HepG2 (cell line): Measurements from ENCODE around the gene SMARCB1.

ENCODE experiments used
- CREB1 ChIP-seq, 2 experiments: fragments of 450-650 bp in 1 of 2; IDR thresholded peaks; 2 replicates each; pipeline ENCODE4 v1.6.1; 2016 to 2017; ENCODE audit warnings: control low read depth in 1 of 2, mild to moderate bottlenecking in 1 of 2, missing compliant biosample characterization in 1 of 2, missing genetic modification characterization in 1 of 2
- GABPA ChIP-seq, 2 experiments: IDR thresholded peaks; 2 replicates each; pipeline ENCODE4 v1.6.1; 2011 to 2016; ENCODE audit warnings: low read depth in 2 of 2, low read length in 1 of 2, missing biosample characterization in 1 of 2, missing genetic modification characterization in 1 of 2
- JUN ChIP-seq: sonication (generic); formaldehyde crosslinking; IDR thresholded peaks from 2 replicates; pipeline ENCODE4 v1.4.0; 2020; ENCODE audit warnings: mild to moderate bottlenecking, missing genetic modification reagents
- POLR2A ChIP-seq, 2 experiments: IDR thresholded peaks; 2 replicates each; pipeline ENCODE4 v1.6.1; 2011; ENCODE audit warnings: low read depth in 2 of 2, low read length in 2 of 2, mild to moderate bottlenecking in 1 of 2, moderate library complexity in 1 of 2; ENCODE audit not compliant: insufficient read depth in 1 of 2
- REST ChIP-seq, 2 experiments: IDR thresholded peaks; 2 replicates each; pipeline ENCODE4 v1.6.1; 2011 to 2012; ENCODE audit warnings: low read length in 2 of 2, borderline replicate concordance in 1 of 2, low read depth in 1 of 2, mild to moderate bottlenecking in 1 of 2, moderate library complexity in 1 of 2
- SMC3 ChIP-seq: IDR thresholded peaks from 2 replicates; pipeline ENCODE4 v1.6.1; 2011; ENCODE audit warnings: low read length, improper control_type of control experiment
- ZFP37 ChIP-seq: sonication (generic); formaldehyde crosslinking; IDR thresholded peaks from 2 replicates; pipeline ENCODE4 v1.4.0; 2020; ENCODE audit warnings: missing genetic modification reagents, borderline replicate concordance

DNA sequence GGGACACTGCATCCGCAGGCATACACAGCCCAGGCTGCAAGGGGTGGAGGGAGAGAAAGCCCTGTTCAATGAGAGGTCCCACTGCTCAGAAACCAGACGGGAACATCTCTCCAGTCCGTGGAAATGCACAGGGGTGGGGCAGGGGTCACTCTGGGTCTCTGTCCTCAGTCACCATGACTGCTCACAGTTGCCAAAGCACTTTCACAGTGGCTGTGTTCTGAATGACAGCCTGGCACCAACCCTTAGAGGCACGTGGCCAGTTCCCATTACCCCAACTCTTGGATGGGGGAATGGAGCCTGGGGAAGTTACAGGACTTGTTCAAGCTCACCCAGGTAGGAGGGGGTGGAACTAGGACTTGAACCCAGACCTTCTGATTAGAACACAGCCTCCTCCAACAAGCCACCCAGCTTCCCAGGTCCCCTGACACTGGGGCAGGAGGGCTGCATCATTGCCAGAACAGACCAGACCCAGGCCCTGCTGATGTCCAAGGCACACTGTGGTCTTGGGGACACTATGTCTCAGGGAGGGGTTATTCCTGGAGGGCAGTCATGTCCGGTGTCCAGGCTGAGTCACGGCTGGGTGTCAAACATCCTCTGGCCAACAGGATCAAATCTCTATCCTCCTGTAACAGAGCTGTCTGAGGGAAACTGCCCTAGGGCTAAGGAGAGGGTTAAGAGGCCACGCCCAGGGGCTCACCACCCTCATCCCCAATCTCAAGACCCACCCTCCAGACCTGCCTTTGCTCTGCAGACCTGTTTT, 44.1 kb upstream of the SMARCB1 start:
- TF ChIP-seq REST (IDR thresholded peaks at IDR 0.05; ENCODE audit: borderline replicate concordance in 1 of 2, low read depth in 1 of 2, low read length in 2 of 2): no peak
- TF ChIP-seq JUN (CRISPR knock-in tag): no peak
- no peak for TF ChIP-seq CREB1 (IDR thresholded peaks at IDR 0.05)
- TF ChIP-seq CREB1 (CRISPR knock-in tag; IDR thresholded peaks at IDR 0.05): no peak
- TF ChIP-seq SMC3: no peak
- no peak for TF ChIP-seq POLR2A (IDR thresholded peaks at IDR 0.05; ENCODE audit: insufficient read depth in 1 of 2, low read depth in 2 of 2, low read length in 2 of 2)
- no peak for TF ChIP-seq GABPA (IDR thresholded peaks at IDR 0.05; ENCODE audit: low read depth, low read length)
- no peak for TF ChIP-seq GABPA (CRISPR knock-in tag; IDR thresholded peaks at IDR 0.05; ENCODE audit: low read depth)
- TF ChIP-seq ZFP37 (CRISPR knock-in tag): no peak
